ENCODE data around the gene PTPRN.
"Not testable (repeated sequence)": the region's sequence is repeated elsewhere in the genome, so short reads cannot be mapped to it uniquely, and the experiment has no call there.

The PTPRN gene

DNA sequence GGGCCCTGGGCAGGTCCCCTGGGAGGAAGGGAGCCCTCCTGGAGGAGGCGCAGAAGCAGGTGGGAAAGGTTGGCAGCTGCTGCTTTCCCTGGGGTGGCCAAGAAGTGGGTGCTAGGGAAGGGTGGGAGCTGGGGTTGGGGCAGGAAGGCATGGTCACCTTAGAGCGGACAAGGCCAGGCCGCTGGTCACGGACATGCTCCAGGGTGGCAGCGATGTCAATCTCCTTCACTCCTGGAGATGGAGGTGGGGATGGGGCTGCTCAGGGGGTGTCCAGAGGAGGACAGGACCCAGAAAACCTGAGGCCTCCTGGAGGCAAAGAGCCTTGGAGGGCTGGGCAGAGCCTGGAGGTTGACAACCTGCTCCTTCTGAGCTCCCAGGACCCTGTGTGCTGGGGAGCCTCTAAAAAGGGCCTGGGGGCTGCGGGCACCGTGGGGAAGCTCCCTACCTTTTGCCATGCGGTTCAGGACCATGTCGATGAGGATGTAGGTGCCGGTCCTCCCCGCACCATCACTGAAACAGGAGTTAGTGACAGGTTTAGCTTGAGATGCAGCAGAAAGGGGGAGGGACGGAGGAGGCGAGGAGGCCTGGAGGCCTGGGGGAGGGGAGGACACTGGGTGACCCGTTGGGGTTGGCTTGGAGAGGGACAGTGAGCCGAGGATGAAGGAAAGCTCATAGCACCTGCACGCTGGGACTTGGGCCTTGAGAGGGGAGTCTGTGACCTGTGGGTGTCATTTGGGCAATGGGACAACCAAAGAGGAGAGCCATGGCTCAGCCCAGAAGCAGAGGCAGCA is 18.6 kb downstream of the PTPRN start:
- no peak for DNase-seq (ENCODE audit: low read depth, low spot score)
- no peak overlapping the region for H3K4me3 ChIP-seq (ENCODE audit: low read length)

DNA sequence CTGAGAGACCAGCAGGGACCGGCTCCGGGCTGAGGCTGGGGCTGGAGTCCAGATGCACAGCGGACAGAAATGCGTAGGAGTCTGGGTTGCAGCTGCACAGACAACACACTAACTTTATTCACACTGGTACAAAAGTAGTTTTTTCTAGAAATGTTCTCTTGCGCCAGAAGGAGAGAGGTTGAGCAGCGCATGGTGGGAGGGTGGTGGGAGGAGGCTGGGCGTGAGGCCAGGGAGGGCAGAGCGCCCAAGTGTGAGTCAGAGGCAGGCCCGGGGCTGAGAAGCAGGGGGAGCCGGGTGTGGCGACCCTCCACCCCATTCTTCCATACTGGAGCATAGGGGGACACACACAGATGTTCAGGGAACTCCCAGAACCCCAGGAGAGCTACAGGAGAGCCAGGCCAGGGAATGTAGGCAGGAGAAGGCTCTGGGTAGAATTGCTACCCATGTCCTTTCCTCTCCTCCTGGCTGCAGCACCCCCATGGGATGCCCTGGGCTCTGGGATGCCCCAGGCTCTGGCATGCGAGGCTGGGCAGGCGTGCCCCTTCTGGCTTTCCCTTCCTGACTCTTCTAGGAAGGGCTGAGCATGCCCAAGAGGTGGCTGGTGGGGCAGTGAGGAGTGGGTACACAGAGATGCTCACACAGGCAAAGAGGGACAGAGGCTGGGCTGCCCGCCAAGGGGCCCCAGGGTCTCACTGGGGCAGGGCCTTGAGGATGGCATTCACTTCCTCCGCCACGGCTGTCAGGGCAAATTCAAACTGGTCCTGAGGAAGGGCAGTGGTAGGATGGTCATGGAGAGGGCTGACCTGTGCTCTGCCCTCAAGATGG is 19.5 kb downstream of the PTPRN start:
- no peak overlapping the region for H3K4me3 ChIP-seq (ENCODE audit: low read length)
- DNase-seq (ENCODE audit: low read depth, low spot score): no peak

DNA sequence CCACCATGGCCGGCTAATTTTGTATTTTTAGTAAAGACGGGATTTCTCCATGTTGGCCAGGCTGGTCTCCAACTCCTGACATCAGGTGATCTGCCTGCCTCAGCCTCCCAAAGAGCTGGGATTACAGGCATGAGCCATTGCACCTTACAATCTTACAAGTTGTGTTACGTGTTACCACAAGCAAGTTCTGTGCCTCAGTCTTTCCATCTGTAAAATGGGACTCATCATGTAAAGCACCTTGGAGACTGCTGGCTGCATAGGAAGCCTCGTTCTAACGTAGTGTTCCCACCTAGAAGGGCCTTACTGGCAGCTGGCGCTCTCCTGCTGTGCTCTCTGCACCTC is 20.0 kb downstream of the PTPRN start:
- H3K4me3 ChIP-seq (ENCODE audit: low read length): no peak overlapping the region
- no peak for DNase-seq (ENCODE audit: low read depth, low spot score)

DNA sequence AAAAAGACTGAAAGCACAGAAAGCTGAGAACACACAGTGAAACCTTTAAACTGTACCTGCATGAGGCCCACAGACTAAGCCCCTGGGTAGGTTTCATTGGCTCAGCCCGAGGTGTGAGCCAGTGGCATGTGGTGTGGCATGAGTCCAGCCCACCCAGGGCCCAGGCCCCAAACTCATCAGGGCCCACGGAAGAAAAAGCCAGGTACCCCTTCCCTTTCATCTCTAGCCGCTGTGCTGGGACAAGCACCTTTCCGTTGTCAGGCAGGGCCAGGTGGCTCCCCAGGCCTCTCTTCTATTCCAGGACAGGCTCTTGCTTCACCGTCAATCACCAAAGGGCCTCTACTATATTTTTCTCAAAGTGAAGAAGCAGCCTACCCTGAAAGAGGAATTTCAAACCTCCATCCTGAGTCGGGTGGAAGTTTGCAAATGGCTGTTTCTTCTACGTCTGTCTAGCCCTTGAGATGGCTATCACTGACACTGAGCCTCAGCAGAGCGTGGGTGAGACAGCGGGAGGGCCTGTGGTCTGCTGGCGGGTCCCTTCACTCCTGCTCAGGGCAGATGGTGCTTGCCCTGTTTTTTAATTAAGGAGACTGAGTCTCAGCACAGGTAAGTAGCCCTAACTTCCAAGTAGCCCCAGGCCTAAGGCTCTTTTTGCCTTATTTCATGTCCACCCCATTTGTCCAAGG is 21.5 kb downstream of the PTPRN start:
- no peak overlapping the region for H3K4me3 ChIP-seq (ENCODE audit: low read length)
- no peak for DNase-seq (ENCODE audit: low read depth, low spot score)

DNA sequence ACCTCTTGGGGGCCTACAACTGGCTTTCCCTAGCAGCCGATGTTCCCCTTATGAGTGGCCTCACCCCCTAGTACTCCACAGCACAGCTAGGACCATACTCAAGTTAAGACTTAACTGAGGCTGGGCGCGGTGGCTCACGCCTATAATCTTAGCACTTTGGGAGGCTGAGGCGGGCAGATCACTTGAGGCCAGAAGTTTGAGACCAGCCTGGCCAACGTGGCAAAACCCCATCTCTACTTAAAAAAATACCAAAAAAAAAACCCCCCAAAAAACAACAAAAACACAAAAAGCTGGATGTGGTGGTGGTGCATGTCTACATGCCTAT is 22.1 kb downstream of the PTPRN start:
- not testable (repeated sequence) for H3K4me3 ChIP-seq (ENCODE audit: low read length); DNase-seq (ENCODE audit: low read depth, low spot score)

DNA sequence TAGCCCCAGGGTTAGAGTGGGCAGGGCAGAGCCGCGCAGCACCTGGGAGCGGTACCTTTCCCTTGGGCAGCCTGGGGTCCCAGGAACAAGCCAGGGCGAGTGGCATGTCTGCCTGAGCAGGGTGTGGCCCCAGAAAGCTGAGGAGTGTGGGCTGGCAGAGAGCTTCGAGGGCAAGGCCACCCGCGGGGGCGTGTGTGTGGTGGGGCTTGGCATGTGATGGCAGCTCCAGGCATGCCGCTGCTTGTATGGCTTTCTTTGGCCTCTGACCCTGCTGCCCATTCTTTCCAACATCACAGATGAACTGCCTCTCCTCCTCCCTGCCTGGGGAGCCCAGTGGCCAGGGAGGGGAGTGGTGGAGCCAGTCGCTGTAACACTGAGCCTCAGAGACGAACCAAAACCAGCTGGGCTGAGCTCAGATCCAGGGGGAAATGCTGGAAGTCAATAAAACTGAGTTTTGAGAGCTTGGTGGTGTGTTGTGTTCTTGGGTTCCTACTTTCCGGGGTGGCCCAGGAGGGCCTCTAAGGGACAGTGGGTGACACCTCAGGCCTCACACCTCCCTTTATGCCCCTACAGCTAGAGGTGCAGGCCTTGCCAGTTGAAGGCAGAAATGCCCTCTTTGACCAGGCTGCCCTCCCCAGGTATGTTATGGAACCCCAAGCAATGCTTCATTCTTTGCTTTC is 22.6 kb downstream of the PTPRN start:
- no peak overlapping the region for H3K4me3 ChIP-seq (ENCODE audit: low read length)
- DNase-seq (ENCODE audit: low read depth, low spot score): no peak

DNA sequence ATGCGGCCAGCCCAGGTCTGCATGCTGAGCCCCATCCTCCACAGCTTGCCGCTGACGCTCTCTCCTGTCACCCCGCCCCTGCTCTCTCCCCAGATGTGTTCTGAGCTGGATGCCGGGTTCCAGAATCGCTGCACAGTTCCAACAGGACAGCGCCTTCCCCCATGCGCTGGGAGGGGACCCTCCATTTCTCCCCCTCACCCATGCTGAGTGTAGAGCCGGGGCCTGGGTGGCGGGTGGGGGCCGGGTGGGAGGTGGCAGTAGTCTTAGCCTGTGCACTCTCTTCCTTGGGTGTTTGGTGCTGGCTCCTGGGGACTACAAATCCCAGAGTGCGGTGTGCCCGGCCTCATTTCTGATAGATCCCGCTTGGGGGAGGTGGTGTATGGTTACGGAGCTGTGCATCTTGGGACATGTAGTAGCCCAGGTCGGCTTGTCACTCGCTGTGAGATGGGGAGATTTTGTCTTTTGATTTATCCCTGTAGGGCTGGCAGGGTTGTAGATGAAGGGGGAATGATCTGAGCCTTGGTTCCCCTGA is 23.2 kb downstream of the PTPRN start:
- DNase-seq (ENCODE audit: low read depth, low spot score): no peak
- no peak overlapping the region for H3K4me3 ChIP-seq (ENCODE audit: low read length)

DNA sequence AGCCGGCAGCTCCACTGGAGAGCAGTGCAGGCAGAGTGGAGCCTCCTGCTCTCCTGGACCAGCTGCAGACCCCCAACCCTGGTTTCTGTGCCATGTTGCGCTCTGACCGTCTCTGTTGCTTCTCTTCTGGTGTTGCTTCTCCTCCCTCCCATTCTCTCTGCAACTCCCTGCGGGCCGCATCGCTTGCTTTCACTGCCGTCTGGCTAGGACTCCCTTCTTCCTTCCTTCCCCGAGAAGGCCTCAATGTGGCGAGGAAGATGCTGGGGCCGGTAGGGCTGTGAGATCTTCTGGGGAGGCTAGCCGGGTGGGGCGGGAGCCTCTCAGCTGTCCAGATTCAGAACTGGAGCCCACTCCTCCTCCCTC is 23.8 kb downstream of the PTPRN start:
- no peak overlapping the region for H3K4me3 ChIP-seq (ENCODE audit: low read length)
- no peak for DNase-seq (ENCODE audit: low read depth, low spot score)

DNA sequence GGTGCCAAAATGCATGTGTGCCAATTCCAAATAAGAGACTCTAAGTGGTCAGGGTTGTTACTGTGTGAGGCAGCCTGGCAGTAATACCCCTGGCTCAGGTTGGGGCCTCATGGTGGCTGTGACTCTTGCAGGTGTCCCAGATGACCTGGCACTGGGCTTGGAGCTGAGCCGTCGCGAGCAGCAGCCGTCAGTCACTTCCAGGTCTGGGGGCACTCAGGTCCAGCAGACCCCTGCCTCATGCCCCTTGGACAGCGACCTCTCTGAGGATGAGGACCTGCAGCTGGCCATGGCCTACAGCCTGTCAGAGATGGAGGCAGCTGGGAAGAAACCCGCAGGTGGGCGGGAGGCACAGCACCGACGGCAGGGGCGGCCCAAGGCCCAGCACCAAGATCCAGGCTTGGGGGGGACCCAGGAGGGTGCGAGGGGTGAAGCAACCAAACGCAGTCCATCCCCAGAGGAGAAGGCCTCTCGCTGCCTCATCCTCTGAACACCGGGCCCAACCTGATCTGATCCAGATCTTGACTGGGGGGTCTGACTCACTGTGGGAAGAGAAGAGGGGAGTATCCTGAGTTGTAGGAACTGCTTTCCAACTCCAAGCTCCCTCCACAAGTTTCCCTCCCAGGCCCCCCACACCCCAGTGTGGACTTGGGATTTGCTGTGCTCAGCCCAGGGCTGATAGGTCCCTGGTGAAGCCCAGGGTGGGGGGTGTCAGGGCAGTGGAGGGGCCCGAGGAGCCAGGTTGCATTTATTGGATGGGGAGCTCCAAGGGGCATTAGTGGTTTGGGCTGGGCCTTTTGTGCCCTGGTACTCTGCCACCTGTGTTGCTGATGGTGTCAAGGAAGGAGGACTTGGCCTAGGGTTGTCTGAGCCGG is 24.5 kb downstream of the PTPRN start:
- DNase-seq (ENCODE audit: low read depth, low spot score): no peak
- H3K4me3 ChIP-seq (ENCODE audit: low read length): no peak overlapping the region

DNA sequence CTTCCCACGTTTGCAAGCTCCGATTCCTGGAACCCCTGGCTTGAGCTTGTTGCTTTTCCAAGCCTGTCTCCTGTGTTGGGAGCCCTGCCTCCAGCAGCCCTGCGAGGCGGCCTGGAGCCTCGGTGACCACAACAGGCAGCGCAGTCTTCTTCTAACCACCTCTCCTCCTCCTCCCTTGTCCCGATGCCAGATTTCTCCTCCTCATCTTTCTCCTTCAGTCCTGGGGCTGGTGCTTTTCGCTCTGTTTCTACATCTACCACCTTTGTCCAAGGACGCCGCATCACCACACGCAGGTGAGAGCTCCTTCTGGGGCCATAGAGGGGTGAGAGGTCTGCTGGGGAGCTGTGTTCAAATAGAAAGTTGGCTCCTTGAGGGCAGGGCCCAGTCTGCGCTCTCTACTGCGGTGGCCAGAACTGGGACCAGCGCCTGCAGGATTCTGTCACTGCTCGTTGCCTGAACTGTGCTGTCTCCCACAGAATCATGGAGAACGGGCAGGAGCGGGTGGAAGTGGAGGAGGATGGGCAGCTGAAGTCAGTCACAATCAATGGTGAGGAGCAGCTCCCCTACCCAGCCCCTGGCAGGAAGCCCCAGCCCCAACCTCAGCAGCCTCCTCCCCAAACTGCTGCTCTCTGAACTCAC is 26.1 kb downstream of the PTPRN start:
- no peak for DNase-seq (ENCODE audit: low read depth, low spot score)
- no peak overlapping the region for H3K4me3 ChIP-seq (ENCODE audit: low read length)

DNA sequence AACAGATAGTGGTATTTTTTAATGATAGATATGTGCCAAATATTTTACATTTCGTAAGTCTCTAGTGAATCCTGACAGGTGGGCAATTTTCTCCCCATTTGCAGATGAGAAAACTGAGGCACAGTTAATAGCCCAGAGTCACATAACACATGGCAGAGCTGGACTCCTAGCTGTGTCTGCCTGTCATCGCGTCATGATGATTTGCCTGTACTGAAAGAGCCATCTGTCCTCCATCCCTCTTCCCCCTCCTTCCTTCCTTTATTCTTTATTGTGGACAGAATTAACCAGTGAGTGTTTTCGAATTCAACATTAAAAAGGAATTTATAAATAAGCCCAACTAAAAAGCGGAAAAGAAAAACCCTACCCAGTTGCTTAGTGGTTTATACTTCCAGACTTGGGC is 26.8 kb downstream of the PTPRN start:
- H3K4me3 ChIP-seq (ENCODE audit: low read length): no peak overlapping the region
- DNase-seq (ENCODE audit: low read depth, low spot score): no peak

DNA sequence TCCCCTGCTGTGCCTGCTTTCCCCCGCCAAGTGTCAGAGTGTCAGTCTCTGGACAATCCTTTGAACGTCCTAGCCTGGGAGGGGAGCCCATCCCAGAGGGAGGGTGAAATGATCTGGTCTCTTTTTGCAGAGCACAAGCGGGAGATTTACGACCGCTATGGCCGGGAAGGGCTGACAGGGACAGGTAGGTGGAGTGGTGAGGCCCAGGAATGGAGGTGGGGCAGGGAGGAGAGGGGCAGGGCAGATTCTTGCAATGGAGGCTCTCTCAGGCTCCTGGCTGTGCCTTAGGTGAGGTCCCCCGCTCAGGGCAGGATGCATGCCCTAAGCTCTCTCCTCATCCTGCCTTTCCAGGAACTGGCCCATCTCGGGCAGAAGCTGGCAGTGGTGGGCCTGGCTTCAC is 27.6 kb downstream of the PTPRN start:
- DNase-seq (ENCODE audit: low read depth, low spot score): no peak
- no peak overlapping the region for H3K4me3 ChIP-seq (ENCODE audit: low read length)

DNA sequence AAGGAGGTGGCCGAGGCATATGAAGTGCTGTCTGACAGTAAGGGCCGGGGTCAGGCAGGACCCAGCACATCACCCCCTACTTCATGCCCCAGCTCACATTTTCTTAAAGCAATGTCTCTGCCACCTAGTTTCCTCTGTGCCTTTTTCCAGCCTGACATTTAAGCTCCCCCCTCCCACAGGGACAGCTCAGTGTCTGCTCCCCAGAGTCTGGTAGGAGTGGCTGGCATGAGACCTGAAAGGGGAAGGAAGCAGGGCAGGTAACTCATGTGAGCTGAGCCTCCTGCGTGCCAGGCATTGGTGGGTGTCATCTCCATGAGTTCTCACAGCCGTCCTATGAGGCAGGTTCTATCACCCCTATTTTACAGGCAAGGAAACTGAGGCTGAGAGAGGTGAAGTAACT is 28.6 kb downstream of the PTPRN start:
- no peak for DNase-seq (ENCODE audit: low read depth, low spot score)

DNA sequence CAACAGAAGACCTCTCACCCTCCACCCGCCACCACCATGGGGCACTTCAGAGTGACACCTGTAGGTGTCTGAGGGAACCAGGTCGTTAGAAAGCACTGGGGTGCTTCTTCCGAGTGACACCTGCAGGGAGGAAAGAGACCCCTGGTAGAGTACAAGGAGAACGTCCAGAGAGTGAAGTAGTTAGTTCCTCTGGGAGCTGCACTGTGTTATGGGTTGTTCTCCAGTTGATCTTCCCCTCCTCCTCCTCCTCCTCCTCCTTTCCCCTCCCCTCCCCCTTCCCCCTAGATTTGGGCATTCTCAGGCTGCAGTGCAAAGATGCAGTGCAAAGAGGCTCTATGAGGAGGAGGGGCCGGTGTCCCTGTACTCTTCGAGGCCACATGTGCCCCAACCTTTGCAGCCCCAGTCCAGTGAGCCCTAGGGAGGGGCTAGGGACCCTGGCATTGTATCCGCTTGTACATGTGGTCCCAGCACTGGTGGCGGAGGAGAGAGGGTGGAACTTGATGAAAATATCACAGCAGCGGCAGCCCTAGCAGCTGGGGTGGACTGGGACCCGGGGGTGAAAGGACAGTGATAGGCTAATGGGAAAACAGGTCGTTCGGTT is 29.2 kb downstream of the PTPRN start:
- H3K4me3 ChIP-seq (ENCODE audit: low read length): peak overlapping the region; percentile 71
- no peak for DNase-seq (ENCODE audit: low read depth, low spot score)

More for the DNA sequence above, 28.6 kb downstream of the PTPRN start:
- H3K4me3 ChIP-seq (ENCODE audit: low read length): no peak overlapping the region

DNA sequence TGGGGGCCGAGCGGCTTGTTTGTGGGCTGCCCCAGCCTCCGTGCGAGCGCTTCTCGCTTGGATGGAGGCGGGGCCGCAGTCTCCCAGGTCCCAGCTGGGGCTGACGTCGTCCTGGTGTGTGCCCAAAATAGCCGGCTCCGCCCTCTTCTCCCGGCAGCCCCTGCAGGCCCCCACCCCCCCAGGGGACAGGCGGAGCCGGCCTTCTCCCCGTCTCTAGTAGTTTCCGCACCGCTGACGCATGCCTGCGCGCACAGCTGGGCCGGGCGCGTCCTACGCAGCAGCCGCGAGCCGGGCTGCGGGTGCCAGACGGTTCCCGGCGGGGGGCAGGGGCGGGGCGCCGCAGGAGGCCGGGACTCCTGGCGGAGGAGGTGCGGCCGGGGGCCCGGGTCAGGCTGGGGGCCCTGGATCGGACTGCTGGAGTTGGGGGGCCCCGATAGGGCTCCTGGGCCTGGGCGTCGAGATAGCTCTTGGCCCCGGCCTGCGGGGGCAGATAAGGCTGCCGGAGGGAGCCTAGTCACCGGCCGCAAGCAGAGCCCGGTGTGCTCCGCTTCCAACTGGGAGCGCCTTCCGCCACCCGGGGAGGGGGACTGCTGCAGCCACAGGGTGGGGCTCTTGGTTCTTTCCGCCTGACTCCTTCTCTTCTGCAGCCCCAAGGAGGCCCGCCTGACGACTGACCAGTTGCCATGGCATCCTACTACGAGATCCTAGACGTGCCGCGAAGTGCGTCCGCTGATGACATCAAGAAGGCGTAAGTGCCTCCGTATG is 29.9 kb downstream of the PTPRN start, which contains the start of gene DNAJB2:
Gene DNAJB2, plus strand, starts transcription at position 216 of the 765 bp plus-strand sequence. Its CDS starts 468 bp downstream, at position 684.
- DNase-seq (ENCODE audit: low read depth, low spot score): peak; percentile 93
- peak within 1 kb of the TSS; percentile 71 for H3K4me3 ChIP-seq (ENCODE audit: low read length)

DNA sequence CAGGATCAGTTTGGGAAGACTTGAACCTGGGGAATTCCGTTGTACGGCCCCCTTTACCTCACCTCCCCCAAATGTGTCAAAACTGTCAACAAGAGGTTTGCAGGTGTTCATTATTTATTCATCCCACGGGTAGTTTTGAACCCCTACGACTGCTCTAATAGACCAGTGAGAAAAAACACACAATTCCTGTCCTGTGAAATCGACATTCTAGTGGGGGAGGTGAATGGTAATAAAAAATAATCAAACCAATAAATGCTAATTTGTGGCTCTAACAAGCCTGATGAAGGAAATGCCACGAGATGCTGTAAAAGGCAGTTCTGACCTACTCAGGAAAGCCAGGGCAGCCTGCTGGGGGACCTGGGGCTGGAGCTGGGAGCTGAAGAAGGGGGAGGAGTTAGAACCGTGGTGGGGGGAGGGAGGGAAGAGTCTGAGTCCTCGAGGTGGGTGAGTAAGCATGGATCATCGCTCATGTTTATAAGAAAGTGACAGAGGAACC is 30.5 kb downstream of the PTPRN start:
- no peak for DNase-seq (ENCODE audit: low read depth, low spot score)
- peak overlapping the region; percentile 71 for H3K4me3 ChIP-seq (ENCODE audit: low read length)

Measured in Jurkat, Clone E6-1 (cell line).